ENCODE data around the gene SLC25A45.
A peak's percentile ranks its signal among the peaks of the same experiment; 100 is the strongest.

SLC25A45 gene

GRCh38 chr11:65425105-65425970 is 42.9 kb upstream of the SLC25A45 start:
- TF ChIP-seq, protein P1, sequence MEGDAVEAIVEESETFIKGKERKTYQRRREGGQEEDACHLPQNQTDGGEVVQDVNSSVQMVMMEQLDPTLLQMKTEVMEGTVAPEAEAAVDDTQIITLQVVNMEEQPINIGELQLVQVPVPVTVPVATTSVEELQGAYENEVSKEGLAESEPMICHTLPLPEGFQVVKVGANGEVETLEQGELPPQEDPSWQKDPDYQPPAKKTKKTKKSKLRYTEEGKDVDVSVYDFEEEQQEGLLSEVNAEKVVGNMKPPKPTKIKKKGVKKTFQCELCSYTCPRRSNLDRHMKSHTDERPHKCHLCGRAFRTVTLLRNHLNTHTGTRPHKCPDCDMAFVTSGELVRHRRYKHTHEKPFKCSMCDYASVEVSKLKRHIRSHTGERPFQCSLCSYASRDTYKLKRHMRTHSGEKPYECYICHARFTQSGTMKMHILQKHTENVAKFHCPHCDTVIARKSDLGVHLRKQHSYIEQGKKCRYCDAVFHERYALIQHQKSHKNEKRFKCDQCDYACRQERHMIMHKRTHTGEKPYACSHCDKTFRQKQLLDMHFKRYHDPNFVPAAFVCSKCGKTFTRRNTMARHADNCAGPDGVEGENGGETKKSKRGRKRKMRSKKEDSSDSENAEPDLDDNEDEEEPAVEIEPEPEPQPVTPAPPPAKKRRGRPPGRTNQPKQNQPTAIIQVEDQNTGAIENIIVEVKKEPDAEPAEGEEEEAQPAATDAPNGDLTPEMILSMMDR (IDR thresholded peaks at IDR 0.05; ENCODE audit: low read depth, low read length), result no peak

GRCh38 chr11:65424205-65425104 is 42.0 kb upstream of the SLC25A45 start:
- H3K27ac ChIP-seq, result no peak overlapping the region
- H3K9me3 ChIP-seq (ENCODE audit: severe bottlenecking), result peaks cover 4% of the 10 kb centered on the region
- TF ChIP-seq, protein P1 (IDR thresholded peaks at IDR 0.05; ENCODE audit: low read depth, low read length), result no peak
- no peak for DNase-seq
- no peaks in the 10 kb centered on the region for H3K27me3 ChIP-seq (ENCODE audit: insufficient read depth, low read depth, severe bottlenecking)
- no peak overlapping the region for H3K4me3 ChIP-seq (ENCODE audit: low read depth, low read length)
- H3K36me3 ChIP-seq, result no peaks in the 10 kb centered on the region

More at GRCh38 chr11:65425105-65425970, 42.9 kb upstream of the SLC25A45 start:
- Histone ChIP-seq H3K36me3 (no peaks in the 10 kb centered on the region), H3K27ac (no peak overlapping the region), H3K27me3 (ENCODE audit: insufficient read depth, low read depth, severe bottlenecking) (no peaks in the 10 kb centered on the region), H3K9me3 (ENCODE audit: severe bottlenecking) (peaks cover 4% of the 10 kb centered on the region), H3K4me3 (ENCODE audit: low read depth, low read length) (no peak overlapping the region)
- no peak for DNase-seq

DNA sequence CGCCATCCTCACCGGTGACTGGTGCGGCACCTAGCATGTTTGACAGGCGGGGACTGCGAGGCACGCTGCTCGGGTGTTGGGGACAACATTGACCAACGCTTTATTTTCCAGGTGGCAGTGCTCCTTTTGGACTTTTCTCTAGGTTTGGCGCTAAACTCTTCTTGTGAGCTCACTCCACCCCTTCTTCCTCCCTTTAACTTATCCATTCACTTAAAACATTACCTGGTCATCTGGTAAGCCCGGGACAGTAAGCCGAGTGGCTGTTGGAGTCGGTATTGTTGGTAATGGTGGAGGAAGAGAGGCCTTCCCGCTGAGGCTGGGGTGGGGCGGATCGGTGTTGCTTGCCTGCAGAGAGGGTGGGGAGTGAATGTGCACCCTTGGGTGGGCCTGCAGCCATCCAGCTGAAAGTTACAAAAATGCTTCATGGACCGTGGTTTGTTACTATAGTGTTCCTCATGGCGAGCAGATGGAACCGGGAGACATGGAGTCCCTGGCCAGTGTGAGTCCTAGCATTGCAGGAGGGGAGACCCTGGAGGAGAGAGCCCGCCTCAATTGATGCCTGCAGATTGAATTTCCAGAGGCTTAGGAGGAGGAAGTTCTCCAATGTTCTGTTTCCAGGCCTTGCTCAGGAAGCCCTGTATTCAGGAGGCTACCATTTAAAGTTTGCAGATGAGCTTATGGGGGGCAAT is 41.2 kb upstream of the SLC25A45 start:
- H3K27me3 ChIP-seq (ENCODE audit: insufficient read depth, low read depth, severe bottlenecking), result no peaks in the 10 kb centered on the region
- H3K27ac ChIP-seq, result no peak overlapping the region
- H3K36me3 ChIP-seq, result no peaks in the 10 kb centered on the region
- TF ChIP-seq, protein P1 (IDR thresholded peaks at IDR 0.05; ENCODE audit: low read depth, low read length), result no peak
- H3K9me3 ChIP-seq (ENCODE audit: severe bottlenecking), result peaks cover 4% of the 10 kb centered on the region
- H3K4me3 ChIP-seq (ENCODE audit: low read depth, low read length), result no peak overlapping the region
- DNase-seq, result no peak

GRCh38 chr11:65422633-65423515 is 40.4 kb upstream of the SLC25A45 start, which contains the start of gene NEAT1:
TSS of gene NEAT1 (plus strand) at chr11:65422798.
- Histone ChIP-seq H3K9me3 (ENCODE audit: severe bottlenecking) (peaks cover 4% of the 10 kb centered on the region), H3K27ac (peak within 1 kb of the TSS; percentile 96), H3K36me3 (no peaks in the 10 kb centered on the region), H3K4me3 (ENCODE audit: low read depth, low read length) (no peak within 1 kb of the TSS), H3K27me3 (ENCODE audit: insufficient read depth, low read depth, severe bottlenecking) (no peaks in the 10 kb centered on the region)
- DNase-seq, result peak; percentile 5
- TF ChIP-seq, protein P1 (IDR thresholded peaks at IDR 0.05; ENCODE audit: low read depth, low read length), result no peak

All from WERI-Rb-1 (cell line).